ENCODE results near the gene LYPD1.

Gene LYPD1

GRCh38 chr2:132656266-132656975, 13.6 kb downstream of the LYPD1 start:
- no peak overlapping the region for H3K4me3 ChIP-seq (ENCODE audit: low read depth, low read length)
- TF ChIP-seq CTCF (IDR thresholded peaks at IDR 0.05; ENCODE audit: low read depth, low read length): no peak
- DNase-seq (ENCODE audit: low read depth, low spot score): peak; percentile 64
- in situ Hi-C loops (cut with HindIII; ENCODE audit: low sequenced_read_pairs): no loop called here

- no peak for TF ChIP-seq CTCF (IDR thresholded peaks at IDR 0.05; ENCODE audit: low read depth, low read length)
- no peak for DNase-seq (ENCODE audit: low read depth, low spot score)
- in situ Hi-C loops (cut with HindIII; ENCODE audit: low sequenced_read_pairs): no loop called here
- H3K4me3 ChIP-seq (ENCODE audit: low read depth, low read length): no peak overlapping the region
Observed at GRCh38 chr2:132654968-132655367, 15.0 kb downstream of the LYPD1 start.

DNA sequence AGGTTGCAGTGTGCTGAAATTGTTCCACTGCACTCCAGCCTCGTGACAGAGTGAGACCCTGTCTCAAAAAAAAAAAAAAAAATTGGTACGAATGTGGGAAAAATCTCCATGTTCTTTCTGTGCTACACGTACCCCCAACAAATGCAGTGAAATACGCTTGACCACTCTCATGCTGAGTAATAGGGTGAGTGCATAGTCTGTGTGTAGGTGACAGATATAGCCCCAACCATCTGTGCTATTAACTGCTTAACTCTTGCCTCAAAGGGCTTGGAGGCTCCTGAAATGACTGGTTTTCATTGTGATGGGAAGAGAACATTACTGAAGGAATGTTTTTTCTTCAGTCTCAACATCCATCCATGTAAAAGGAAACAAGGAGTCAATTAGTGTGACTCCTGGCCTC, 15.7 kb downstream of the LYPD1 start:
- in situ Hi-C loops (cut with HindIII; ENCODE audit: low sequenced_read_pairs): no loop called here
- TF ChIP-seq CTCF (IDR thresholded peaks at IDR 0.05; ENCODE audit: low read depth, low read length): no peak
- no peak for DNase-seq (ENCODE audit: low read depth, low spot score)
- H3K4me3 ChIP-seq (ENCODE audit: low read depth, low read length): no peak overlapping the region

- in situ Hi-C loops (cut with HindIII; ENCODE audit: low sequenced_read_pairs): no loop called here
- H3K4me3 ChIP-seq (ENCODE audit: low read depth, low read length): no peak overlapping the region
- no peak for TF ChIP-seq CTCF (IDR thresholded peaks at IDR 0.05; ENCODE audit: low read depth, low read length)
- DNase-seq (ENCODE audit: low read depth, low spot score): no peak
Observed at GRCh38 chr2:132652474-132652873, 17.5 kb downstream of the LYPD1 start.

GRCh38 chr2:132651115-132652045, 18.6 kb downstream of the LYPD1 start:
- in situ Hi-C loops (cut with HindIII; ENCODE audit: low sequenced_read_pairs): no loop called here
- H3K4me3 ChIP-seq (ENCODE audit: low read depth, low read length): no peak overlapping the region
- peak; percentile 83 for TF ChIP-seq CTCF (IDR thresholded peaks at IDR 0.05; ENCODE audit: low read depth, low read length)
- DNase-seq (ENCODE audit: low read depth, low spot score): peak; percentile 74

GRCh38 chr2:132646540-132647108, 23.4 kb downstream of the LYPD1 start:
- in situ Hi-C loops (cut with HindIII; ENCODE audit: low sequenced_read_pairs): no loop called here
- no peak overlapping the region for H3K4me3 ChIP-seq (ENCODE audit: low read depth, low read length)
- DNase-seq (ENCODE audit: low read depth, low spot score): no peak
- TF ChIP-seq CTCF (IDR thresholded peaks at IDR 0.05; ENCODE audit: low read depth, low read length): no peak

All from astrocyte of the spinal cord (primary cell).